Endothelial cell of umbilical vein (primary cell): ENCODE measurements around the gene CUTA.

Experiments used
- CTCF ChIP-seq, 2 donors: IDR thresholded peaks; 1 replicate in 1 of 2; 2 replicates in 1 of 2; pipeline ENCODE4 v1.5.1; 2011; ENCODE audit warnings: low read length in 2 of 2, mild to moderate bottlenecking in 2 of 2, moderate library complexity in 2 of 2, control low read depth in 1 of 2, inconsistent platforms in 1 of 2, low read depth in 1 of 2; ENCODE audit not compliant: insufficient read depth in 1 of 2; ENCODE audit errors: extremely low read depth in 1 of 2
- EZH2 ChIP-seq: IDR thresholded peaks from 2 replicates; pipeline ENCODE4 v1.6.1; 2012; ENCODE audit warnings: borderline replicate concordance, low read depth, mild to moderate bottlenecking, moderate library complexity, low read length, inconsistent platforms; ENCODE audit not compliant: severe bottlenecking
- MAX ChIP-seq: IDR thresholded peaks from 2 replicates; pipeline ENCODE4 v1.6.1; 2011; ENCODE audit not compliant: insufficient read depth, insufficient read length
- POLR2A ChIP-seq: IDR thresholded peaks from 2 replicates; pipeline ENCODE4 v1.6.1; 2012; ENCODE audit warnings: low read depth, mild to moderate bottlenecking, control low read depth, low read length
- POLR2AphosphoS5 ChIP-seq: IDR thresholded peaks from 2 replicates; pipeline ENCODE4 v1.6.1; 2012; ENCODE audit warnings: low read depth, mild to moderate bottlenecking, control low read depth, low read length, moderate library complexity; ENCODE audit not compliant: insufficient read depth

DNA sequence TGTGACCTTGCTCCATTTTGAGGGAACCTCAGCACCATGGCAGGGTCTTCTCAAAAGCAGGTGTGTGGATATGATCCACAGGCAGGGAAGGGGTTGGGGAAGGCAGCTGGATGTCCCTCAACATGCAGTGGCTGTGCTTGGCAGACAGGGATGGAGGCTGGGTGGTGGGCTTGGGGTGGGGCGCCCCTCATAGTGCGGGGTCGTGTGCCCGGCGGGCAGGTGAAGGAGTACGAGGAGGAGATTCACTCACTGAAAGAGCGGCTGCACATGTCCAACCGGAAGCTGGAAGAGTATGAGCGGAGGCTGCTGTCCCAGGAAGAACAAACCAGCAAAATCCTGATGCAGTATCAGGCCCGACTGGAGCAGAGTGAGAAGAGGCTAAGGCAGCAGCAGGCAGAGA lies 28.4 kb upstream of the CUTA start:
- no peak for TF ChIP-seq CTCF (IDR thresholded peaks at IDR 0.05; ENCODE audit: extremely low read depth in 1 of 2, insufficient read depth in 1 of 2, low read depth in 1 of 2, low read length in 2 of 2)
- no peak for TF ChIP-seq POLR2A
- no peak for TF ChIP-seq MAX
- no peak for TF ChIP-seq EZH2
- TF ChIP-seq POLR2AphosphoS5 = no peak
